IMR-90 (cell line): ENCODE results near the gene DSCAM. TPM values are rescaled to one million over a fixed set of nuclear protein-coding genes. Genes with fewer than 3 reads are reported as not detected.

Experiments
- ATAC-seq: fragments of 200-7000 bp; cut with Tn5 transposase; 2 replicates; pipeline ENCODE4 v1.9.1; 2020; ENCODE audit warnings: low read depth, mild to moderate bottlenecking, moderate library complexity
- BruUV-seq: library from RNA; stranded (reverse); fragments of 400-500 nt; replicated peaks from 2 replicates; lab custom pipeline; 2021; lab: Mats Ljungman, UMichigan
- CTCF ChIA-PET: fragments of 300-600 bp; formaldehyde crosslinking; extraction: SDS; loops from one replicate; lab custom pipeline; 2021; ENCODE audit warnings: antibody characterized with exemption; lab: Yijun Ruan, JAX
- POLR2A ChIA-PET: fragments of 300-600 bp; sonication (Branson Sonifier 250); formaldehyde crosslinking; loops from one replicate; lab custom pipeline; 2022; ENCODE audit warnings: antibody characterized with exemption; ENCODE audit not compliant: unreplicated experiment; lab: Charles Lee
- DNase-seq: peaks from one replicate; pipeline ENCODE4 v3.0.0; 2013
- H2AFZ ChIP-seq: replicated peaks from 2 replicates; pipeline ENCODE3; 2013; ENCODE audit warnings: low read length, mild to moderate bottlenecking; ENCODE audit not compliant: poor library complexity
- H2AK5ac ChIP-seq: 2 replicates; pipeline ENCODE4 v1.6.1; 2013; ENCODE audit warnings: low read depth, low read length, inconsistent platforms
- H2AK9ac ChIP-seq: replicated peaks from 2 replicates; pipeline ENCODE3; 2013; ENCODE audit warnings: mild to moderate bottlenecking, low read depth, low read length, moderate library complexity; ENCODE audit not compliant: poor library complexity
- H2BK120ac ChIP-seq: 2 replicates; pipeline ENCODE4 v1.6.1; 2013; ENCODE audit warnings: low read depth, low read length, inconsistent platforms
- H2BK15ac ChIP-seq: 3 replicates; pipeline ENCODE4 v1.6.1; 2013; ENCODE audit warnings: low read depth, low read length, inconsistent platforms
- H2BK20ac ChIP-seq: 2 replicates; pipeline ENCODE4 v1.6.1; 2013; ENCODE audit warnings: low read depth, mild to moderate bottlenecking, inconsistent platforms, low read length, moderate library complexity
- H2BK5ac ChIP-seq: 2 replicates; pipeline ENCODE4 v1.6.1; 2013; ENCODE audit warnings: mild to moderate bottlenecking, low read depth, low read length, inconsistent platforms; ENCODE audit not compliant: poor library complexity, severe bottlenecking
- H3K14ac ChIP-seq: replicated peaks from 2 replicates; pipeline ENCODE4 v1.6.1; 2013; ENCODE audit warnings: low read depth, low read length, inconsistent platforms
- H3K18ac ChIP-seq: 2 replicates; pipeline ENCODE4 v1.6.1; 2013; ENCODE audit warnings: low read depth, low read length, control low read depth
- H3K23ac ChIP-seq: 2 replicates; pipeline ENCODE4 v1.6.1; 2013; ENCODE audit warnings: low read depth, low read length, inconsistent platforms
- H3K27ac ChIP-seq: 2 replicates; pipeline ENCODE4 v1.5.1; 2013; ENCODE audit warnings: mild to moderate bottlenecking, control low read depth, low read length; ENCODE audit not compliant: insufficient read depth
- H3K27me3 ChIP-seq: 2 replicates; pipeline ENCODE4 v1.6.1; 2013; ENCODE audit warnings: low read length; ENCODE audit not compliant: control insufficient read depth, insufficient read depth
- H3K36me3 ChIP-seq: 2 replicates; pipeline ENCODE4 v1.6.1; 2013; ENCODE audit warnings: low read length, mixed read lengths; ENCODE audit not compliant: control insufficient read depth, insufficient read depth
- H3K4ac ChIP-seq: 2 replicates; pipeline ENCODE4 v1.6.1; 2013; ENCODE audit warnings: low read depth, low read length, inconsistent platforms
- H3K4me1 ChIP-seq: 2 replicates; pipeline ENCODE4 v1.6.1; 2013; ENCODE audit warnings: low read length, mixed read lengths; ENCODE audit not compliant: control insufficient read depth, insufficient read depth
- H3K4me2 ChIP-seq: 2 replicates; pipeline ENCODE4 v1.6.1; 2013; ENCODE audit warnings: low read depth, mild to moderate bottlenecking, control low read depth, low read length, moderate library complexity
- H3K4me3 ChIP-seq: 2 replicates; pipeline ENCODE4 v1.5.1; 2013; ENCODE audit warnings: low read depth, mild to moderate bottlenecking, control low read depth, low read length, moderate library complexity; ENCODE audit not compliant: insufficient read depth
- H3K56ac ChIP-seq: 2 replicates; pipeline ENCODE4 v1.6.1; 2013; ENCODE audit warnings: low read length, inconsistent platforms; ENCODE audit not compliant: insufficient read depth; ENCODE audit errors: extremely low read depth
- H3K79me1 ChIP-seq, 2 experiments: 2 replicates each; pipeline ENCODE4 v1.6.1; 2013; ENCODE audit warnings: low read length in 2 of 2, inconsistent platforms in 1 of 2, low read depth in 1 of 2
- H3K9ac ChIP-seq: 2 replicates; pipeline ENCODE4 v1.6.1; 2013; ENCODE audit warnings: low read depth, low read length, control low read depth
- H3K9me1 ChIP-seq: 2 replicates; pipeline ENCODE4 v1.6.1; 2013; ENCODE audit warnings: low read length, inconsistent platforms; ENCODE audit not compliant: insufficient read depth
- H3K9me3 ChIP-seq: 2 replicates; pipeline ENCODE4 v1.6.1; 2013; ENCODE audit warnings: low read length; ENCODE audit not compliant: control insufficient read depth, insufficient read depth
- H4K20me1 ChIP-seq: 2 replicates; pipeline ENCODE4 v1.6.1; 2013; ENCODE audit warnings: low read length, inconsistent platforms; ENCODE audit not compliant: insufficient read depth
- H4K5ac ChIP-seq: 2 replicates; pipeline ENCODE4 v1.6.1; 2013; ENCODE audit warnings: mild to moderate bottlenecking, low read depth, low read length, control low read depth
- H4K8ac ChIP-seq, 2 experiments: 2 replicates each; pipeline ENCODE4 v1.6.1; 2013; ENCODE audit warnings: low read depth in 2 of 2, low read length in 2 of 2, control low read depth in 1 of 2, inconsistent platforms in 1 of 2
- H4K91ac ChIP-seq: 2 replicates; pipeline ENCODE4 v1.6.1; 2013; ENCODE audit warnings: low read depth, low read length, inconsistent platforms; ENCODE audit not compliant: insufficient read depth
- BHLHE40 ChIP-seq: fragments of 150-350 bp; IDR thresholded peaks from 2 replicates; pipeline ENCODE4 v1.6.1; 2016; ENCODE audit warnings: mild to moderate bottlenecking, low read depth, low read length
- CEBPB ChIP-seq: IDR thresholded peaks from 2 replicates; pipeline ENCODE4 v1.6.1; 2012; ENCODE audit warnings: low read depth, low read length, improper control_type of control experiment
- CHD1 ChIP-seq: IDR thresholded peaks from 2 replicates; pipeline ENCODE4 v1.6.1; 2012; ENCODE audit warnings: low read depth, low read length, improper control_type of control experiment
- FOS ChIP-seq: fragments of 150-350 bp; IDR thresholded peaks from 2 replicates; pipeline ENCODE4 v1.6.1; 2016; ENCODE audit warnings: low read depth, low read length
- MAFK ChIP-seq: IDR thresholded peaks from 2 replicates; pipeline ENCODE4 v1.6.1; 2012; ENCODE audit warnings: low read depth, low read length, improper control_type of control experiment
- MAZ ChIP-seq: IDR thresholded peaks from 2 replicates; pipeline ENCODE4 v1.6.1; 2012; ENCODE audit warnings: low read depth, mild to moderate bottlenecking, low read length, improper control_type of control experiment, moderate library complexity, borderline replicate concordance
- MXI1 ChIP-seq: IDR thresholded peaks from 2 replicates; pipeline ENCODE4 v1.6.1; 2012; ENCODE audit warnings: low read depth, mild to moderate bottlenecking, low read length, moderate library complexity, borderline replicate concordance
- NFE2L2 ChIP-seq: fragments of 150-350 bp; IDR thresholded peaks from 2 replicates; pipeline ENCODE4 v1.6.1; 2016; ENCODE audit warnings: low read depth, mild to moderate bottlenecking, low read length
- POLR2A ChIP-seq: IDR thresholded peaks from 2 replicates; pipeline ENCODE4 v1.6.1; 2012; ENCODE audit warnings: mild to moderate bottlenecking, low read depth, low read length
- RAD21 ChIP-seq: IDR thresholded peaks from 2 replicates; pipeline ENCODE4 v1.6.1; 2012; ENCODE audit warnings: low read length, improper control_type of control experiment
- RCOR1 ChIP-seq: IDR thresholded peaks from 2 replicates; pipeline ENCODE4 v1.6.1; 2012; ENCODE audit warnings: mild to moderate bottlenecking, low read length, improper control_type of control experiment; ENCODE audit not compliant: insufficient replicate concordance
- RFX5 ChIP-seq: IDR thresholded peaks from 2 replicates; pipeline ENCODE4 v1.8.0; 2012; ENCODE audit warnings: low read depth, mild to moderate bottlenecking, low read length, moderate library complexity
- SMC3 ChIP-seq: fragments of 150-350 bp; IDR thresholded peaks from 2 replicates; pipeline ENCODE4 v1.6.1; 2016; ENCODE audit warnings: low read depth, mild to moderate bottlenecking, antibody characterized with exemption, low read length, moderate library complexity
- WGBS, 2 experiments: methylation state at CpG; one replicate each; pipeline versions ENCODE4 v1.1.5 to v1.1.7; 2013; ENCODE audit warnings: missing lambda C conversion rate in 2 of 2; ENCODE audit not compliant: insufficient read length in 1 of 2; ENCODE audit errors: extremely low coverage in 2 of 2; 5-methylcytosine and 5-hydroxymethylcytosine counted together
- dilution Hi-C: fragments of 300-500 bp; cut with HindIII; formaldehyde crosslinking; loops from one replicate; pipeline ENCODE4 v1.14.3; 2018; ENCODE audit warnings: low sequenced_read_pairs; ENCODE audit not compliant: unreplicated experiment
- in situ Hi-C: fragments of 300-500 bp; cut with MboI; formaldehyde crosslinking; loops from 3 replicates; pipeline ENCODE4 v1.14.3; 2019; ENCODE audit warnings: low sequenced_read_pairs, inconsistent platforms, mixed read lengths
- intact Hi-C: fragments of 100-400 bp; cut with micrococcal nuclease; formaldehyde crosslinking; loops from 2 replicates; pipeline ENCODE4 v1.10.0; 2022
- polyA plus RNA-seq, 3 experiments: library from polyadenylated mRNA; depleted of rRNA; stranded (reverse); fragments of >200 nt; gene quantifications; 2 replicates each; pipeline ENCODE4 v1.2.3, GENCODE V29; 2012; ENCODE audit warnings: low replicate concordance in 1 of 3
- total RNA-seq: library from RNA; depleted of rRNA; stranded (reverse); fragments of >200 nt; gene quantifications from 2 replicates; pipeline ENCODE4 v1.2.3, GENCODE V29; 2012
- TF ChIP-seq, protein P1 (sequence below): conservative IDR thresholded peaks from 2 replicates; pipeline ENCODE4 v1.5.1; 2012; ENCODE audit warnings: mild to moderate bottlenecking, low read depth, low read length, improper control_type of control experiment
- TF ChIP-seq, protein P2 (sequence below): fragments of 150-350 bp; IDR thresholded peaks from 2 replicates; pipeline ENCODE4 v1.6.1; 2016; ENCODE audit warnings: low read depth, mild to moderate bottlenecking, low read length, moderate library complexity, borderline replicate concordance
- TF ChIP-seq, protein P3 (sequence below): fragments of 150-350 bp; IDR thresholded peaks from 2 replicates; pipeline ENCODE4 v1.6.1; 2017; ENCODE audit warnings: mild to moderate bottlenecking, antibody characterized with exemption, low read length, low read depth

DSCAM gene
- total and polyA plus RNA-seq, 2 of the 4 experiments (the other 2 are of a cell fraction) = under 0.01 to 0.02 TPM

DNA sequence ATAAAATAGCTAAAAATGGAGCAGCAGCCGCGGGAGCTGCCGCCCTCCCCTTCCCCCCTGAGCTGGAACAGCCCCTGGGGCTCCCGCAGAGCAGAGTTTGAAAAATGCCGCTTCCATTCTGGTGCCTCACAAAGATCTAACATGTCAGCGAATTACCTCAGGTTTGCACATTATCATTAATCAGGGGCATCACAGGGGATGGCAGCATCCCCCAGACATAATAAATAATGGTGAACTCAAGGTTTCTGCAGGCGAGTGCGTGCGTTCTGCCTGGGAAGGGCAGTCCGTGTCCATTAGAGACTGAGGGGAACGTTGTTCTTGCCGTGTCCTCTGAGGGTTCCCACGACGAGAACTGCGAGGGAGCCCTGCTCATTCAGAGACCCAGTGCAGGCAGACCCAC is 372.4 kb downstream of the DSCAM start:
- in situ Hi-C loops = no loop called here
- WGBS, 2 experiments = 85% methylated on average over 3 of the region's 15 CpGs; no CpG with 5 or more reads in 1 of the 2 experiments

More for the DNA sequence above, 372.4 kb downstream of the DSCAM start:
- no peak overlapping the region for H3K27ac ChIP-seq
- H3K9me3 ChIP-seq = peaks cover 24% of the 10 kb centered on the region; the same call in 1 of the 2 replicates
- H2BK20ac ChIP-seq = no peak overlapping the region
- no peak overlapping the region for H3K14ac ChIP-seq
- DNase-seq (no peak), ATAC-seq (no peak)
- H2BK15ac ChIP-seq = no peak overlapping the region
- no peak overlapping the region for H4K8ac ChIP-seq
- H4K5ac ChIP-seq = no peak overlapping the region
- no peak overlapping the region for H3K4me3 ChIP-seq
- dilution Hi-C loops = no loop called here
- H3K4me1 ChIP-seq = no peaks in the 10 kb centered on the region
- intact Hi-C loops = no loop called here
- H3K56ac ChIP-seq = no peak overlapping the region
- ChIA-PET POLR2A (no interaction called here), CTCF (no interaction called here)
- H3K9ac ChIP-seq = no peak overlapping the region
- H3K79me1 ChIP-seq = no peaks in the 10 kb centered on the region
- no TSS peak for BruUV-seq
- H2BK120ac ChIP-seq = no peak overlapping the region
- no peak overlapping the region for H3K4ac ChIP-seq
- H2AK5ac ChIP-seq = no peak overlapping the region
- H4K91ac ChIP-seq = no peak overlapping the region
- H3K27me3 ChIP-seq = no peaks in the 10 kb centered on the region
- no peak overlapping the region for H3K23ac ChIP-seq
- no peaks in the 10 kb centered on the region for H4K20me1 ChIP-seq
- no peak overlapping the region for H2BK5ac ChIP-seq
- TF ChIP-seq MAZ = no peak
- TF ChIP-seq RCOR1 = no peak
- TF ChIP-seq, protein P1, sequence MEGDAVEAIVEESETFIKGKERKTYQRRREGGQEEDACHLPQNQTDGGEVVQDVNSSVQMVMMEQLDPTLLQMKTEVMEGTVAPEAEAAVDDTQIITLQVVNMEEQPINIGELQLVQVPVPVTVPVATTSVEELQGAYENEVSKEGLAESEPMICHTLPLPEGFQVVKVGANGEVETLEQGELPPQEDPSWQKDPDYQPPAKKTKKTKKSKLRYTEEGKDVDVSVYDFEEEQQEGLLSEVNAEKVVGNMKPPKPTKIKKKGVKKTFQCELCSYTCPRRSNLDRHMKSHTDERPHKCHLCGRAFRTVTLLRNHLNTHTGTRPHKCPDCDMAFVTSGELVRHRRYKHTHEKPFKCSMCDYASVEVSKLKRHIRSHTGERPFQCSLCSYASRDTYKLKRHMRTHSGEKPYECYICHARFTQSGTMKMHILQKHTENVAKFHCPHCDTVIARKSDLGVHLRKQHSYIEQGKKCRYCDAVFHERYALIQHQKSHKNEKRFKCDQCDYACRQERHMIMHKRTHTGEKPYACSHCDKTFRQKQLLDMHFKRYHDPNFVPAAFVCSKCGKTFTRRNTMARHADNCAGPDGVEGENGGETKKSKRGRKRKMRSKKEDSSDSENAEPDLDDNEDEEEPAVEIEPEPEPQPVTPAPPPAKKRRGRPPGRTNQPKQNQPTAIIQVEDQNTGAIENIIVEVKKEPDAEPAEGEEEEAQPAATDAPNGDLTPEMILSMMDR = no peak
- TF ChIP-seq MXI1 = no peak
- no peak for TF ChIP-seq POLR2A
- TF ChIP-seq RAD21 = no peak
- no peak for TF ChIP-seq FOS
- TF ChIP-seq, protein P2, sequence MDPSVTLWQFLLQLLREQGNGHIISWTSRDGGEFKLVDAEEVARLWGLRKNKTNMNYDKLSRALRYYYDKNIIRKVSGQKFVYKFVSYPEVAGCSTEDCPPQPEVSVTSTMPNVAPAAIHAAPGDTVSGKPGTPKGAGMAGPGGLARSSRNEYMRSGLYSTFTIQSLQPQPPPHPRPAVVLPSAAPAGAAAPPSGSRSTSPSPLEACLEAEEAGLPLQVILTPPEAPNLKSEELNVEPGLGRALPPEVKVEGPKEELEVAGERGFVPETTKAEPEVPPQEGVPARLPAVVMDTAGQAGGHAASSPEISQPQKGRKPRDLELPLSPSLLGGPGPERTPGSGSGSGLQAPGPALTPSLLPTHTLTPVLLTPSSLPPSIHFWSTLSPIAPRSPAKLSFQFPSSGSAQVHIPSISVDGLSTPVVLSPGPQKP = no peak
- no peak for TF ChIP-seq CEBPB
- TF ChIP-seq RFX5 = no peak
- no peak for TF ChIP-seq SMC3
- TF ChIP-seq MAFK = no peak
- TF ChIP-seq CHD1 = no peak
- no peak for TF ChIP-seq NFE2L2
- TF ChIP-seq, protein P3, sequence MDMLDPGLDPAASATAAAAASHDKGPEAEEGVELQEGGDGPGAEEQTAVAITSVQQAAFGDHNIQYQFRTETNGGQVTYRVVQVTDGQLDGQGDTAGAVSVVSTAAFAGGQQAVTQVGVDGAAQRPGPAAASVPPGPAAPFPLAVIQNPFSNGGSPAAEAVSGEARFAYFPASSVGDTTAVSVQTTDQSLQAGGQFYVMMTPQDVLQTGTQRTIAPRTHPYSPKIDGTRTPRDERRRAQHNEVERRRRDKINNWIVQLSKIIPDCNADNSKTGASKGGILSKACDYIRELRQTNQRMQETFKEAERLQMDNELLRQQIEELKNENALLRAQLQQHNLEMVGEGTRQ = no peak
- TF ChIP-seq BHLHE40 = no peak
- H3K4me2 ChIP-seq = no peak overlapping the region
- H2AFZ ChIP-seq = no peak overlapping the region
- no peaks in the 10 kb centered on the region for H3K9me1 ChIP-seq
- no peaks in the 10 kb centered on the region for H3K36me3 ChIP-seq
- no peak overlapping the region for H2AK9ac ChIP-seq
- H3K18ac ChIP-seq = no peak overlapping the region
